Embryonic facial prominence (tissue), 1 donor: ENCODE measurements around the gene HMGN4.

Experiments
- DNase-seq: peaks from one replicate; pipeline ENCODE4 v3.0.0-alpha.2; 2016; ENCODE audit errors: extremely low spot score

The HMGN4 gene

GRCh38 chr6:26552205-26552604 is 14.0 kb downstream of the HMGN4 start:
- DNase-seq = no peak

GRCh38 chr6:26552640-26553188 is 14.5 kb downstream of the HMGN4 start:
- DNase-seq = no peak

- DNase-seq = peak; percentile 76
These were observed 15.1 kb downstream of the HMGN4 start for GRCh38 chr6:26553264-26553634.

- peak; percentile 69 for DNase-seq
These were observed 15.7 kb downstream of the HMGN4 start for GRCh38 chr6:26553635-26554446.

- DNase-seq = no peak
These were observed 16.2 kb downstream of the HMGN4 start for GRCh38 chr6:26554447-26554696.

- no peak for DNase-seq
These were observed 16.7 kb downstream of the HMGN4 start for GRCh38 chr6:26554697-26555504.

- no peak for DNase-seq
These were observed 17.5 kb downstream of the HMGN4 start for GRCh38 chr6:26555505-26556262.

- no peak for DNase-seq
These were observed 18.3 kb downstream of the HMGN4 start for GRCh38 chr6:26556263-26557070.

GRCh38 chr6:26561533-26562466 is 23.6 kb downstream of the HMGN4 start:
- DNase-seq = no peak

GRCh38 chr6:26563488-26563887 is 25.3 kb downstream of the HMGN4 start:
- DNase-seq = no peak

- peak; percentile 88 for DNase-seq
These were observed 30.7 kb downstream of the HMGN4 start for GRCh38 chr6:26568601-26569432.

GRCh38 chr6:26569433-26569764 is 31.2 kb downstream of the HMGN4 start:
- DNase-seq = no peak

- no peak for DNase-seq
These were observed 32.1 kb downstream of the HMGN4 start for GRCh38 chr6:26570027-26570809.

GRCh38 chr6:26571592-26572296 is 33.6 kb downstream of the HMGN4 start:
- peak; percentile 75 for DNase-seq

GRCh38 chr6:26575494-26575939 is 37.4 kb downstream of the HMGN4 start:
- no peak for DNase-seq

- no peak for DNase-seq
These were observed 38.3 kb downstream of the HMGN4 start for GRCh38 chr6:26576407-26576843.

GRCh38 chr6:26576929-26577719 is 39.0 kb downstream of the HMGN4 start:
- DNase-seq = no peak
